GM21576 (cell line): ENCODE data around the gene VIP.

ENCODE experiments used
- ATAC-seq: cut with Tn5 transposase; IDR thresholded peaks from one replicate; pipeline ENCODE4 v1.9.1; 2021; ENCODE audit warnings: mild to moderate bottlenecking, moderate library complexity; ENCODE audit not compliant: unreplicated experiment

The VIP gene

GRCh38 chr6:152776833-152777232 lies 26.2 kb downstream of the VIP start:
- no peak for ATAC-seq

GRCh38 chr6:152783217-152783878 lies 32.8 kb downstream of the VIP start:
- ATAC-seq: no peak

- ATAC-seq: no peak
These were observed 44.1 kb downstream of the VIP start for GRCh38 chr6:152794696-152795095.

- ATAC-seq: no peak
These were observed 53.6 kb downstream of the VIP start for GRCh38 chr6:152804150-152804549.
